ENCODE measurements around the gene HAPLN1. TPM values are rescaled to one million over a fixed set of nuclear protein-coding genes. Genes with fewer than 3 reads are reported as not detected.

HAPLN1 gene
- total RNA-seq = 1.6 TPM

DNA sequence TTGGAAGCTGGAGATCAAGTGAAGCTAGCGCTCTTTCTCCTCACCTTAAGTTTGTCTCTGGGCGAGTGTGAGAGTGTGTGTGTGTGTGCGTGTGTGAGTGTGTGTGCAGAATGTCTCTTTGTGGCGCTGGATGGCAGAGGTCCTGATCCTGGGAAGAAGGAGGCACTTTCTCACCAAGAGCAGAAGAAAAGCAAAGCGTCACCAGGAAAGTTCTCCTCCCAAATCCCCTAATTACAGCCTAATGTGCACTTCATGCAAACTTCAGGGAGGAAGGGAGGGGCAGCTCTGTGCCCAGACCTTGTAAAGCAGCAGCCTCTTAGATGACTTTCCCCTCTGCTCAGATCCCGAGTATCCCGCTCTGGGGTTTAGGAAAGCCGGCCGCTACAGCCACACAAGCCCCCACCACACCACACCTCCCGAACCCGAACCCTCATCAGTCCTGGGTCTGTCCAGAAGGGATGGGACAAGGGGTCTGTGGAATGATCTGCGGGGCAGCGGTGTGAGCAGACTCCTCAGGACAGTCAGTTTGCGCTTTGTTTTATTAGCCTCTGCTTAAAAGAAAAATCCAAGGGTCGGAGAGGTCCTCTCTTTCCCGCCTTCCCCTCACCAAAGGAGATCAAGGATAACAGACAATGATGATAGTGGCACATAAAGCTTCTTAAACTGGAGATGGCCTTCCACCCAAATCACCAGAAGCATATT is at the start of gene HAPLN1:
Gene HAPLN1 (minus strand): TSS at position 20 of the 702 bp plus-strand sequence. CDS start 47,332 bp downstream, outside the sequence.
- H3K36me3 ChIP-seq (ENCODE audit: control insufficient read depth in 3 of 3, insufficient read depth in 3 of 3, low read length in 3 of 3) = no peaks in the 10 kb centered on the region

DNA sequence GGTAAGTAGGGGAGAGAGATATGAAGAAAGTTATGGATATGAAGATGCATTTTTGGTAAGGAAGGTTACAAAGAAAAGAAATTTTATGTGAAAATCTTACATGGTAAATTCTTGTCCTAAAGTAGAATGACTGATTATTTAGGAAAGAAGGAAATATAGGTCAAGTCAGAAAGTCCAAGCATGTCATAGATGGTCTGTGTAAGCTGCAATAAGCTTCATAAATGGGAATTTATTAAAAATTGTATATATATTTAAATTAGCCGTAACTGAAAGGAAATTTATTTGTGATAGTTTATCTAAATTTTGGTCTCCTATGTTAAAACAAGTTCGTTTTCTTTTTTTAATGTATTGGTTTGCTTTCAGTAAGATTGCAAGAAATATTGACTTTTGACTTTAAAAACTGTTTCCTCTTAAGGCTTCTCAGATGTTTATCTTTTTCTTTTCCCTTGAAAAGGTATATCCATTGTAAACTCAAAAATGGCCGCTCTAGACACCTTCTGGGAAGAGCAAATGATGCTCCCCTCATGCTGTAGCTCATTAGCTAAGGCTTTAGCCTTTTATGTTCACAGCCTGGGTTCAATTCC is 46.8 kb upstream of the HAPLN1 start:
- Histone ChIP-seq H3K27ac (ENCODE audit: low read depth, low read length) (no peak overlapping the region), H3K9ac (ENCODE audit: low read depth in 1 of 3, low read length in 3 of 3) (no peak overlapping the region), H3K4me1 (ENCODE audit: control insufficient read depth in 3 of 3, insufficient read depth in 3 of 3, low read length in 3 of 3) (no peaks in the 10 kb centered on the region), H3K4me3 (ENCODE audit: low read length in 3 of 3) (no peak overlapping the region), H3K36me3 (ENCODE audit: control insufficient read depth in 3 of 3, insufficient read depth in 3 of 3, low read length in 3 of 3) (no peaks in the 10 kb centered on the region), H3K9me3 (ENCODE audit: control insufficient read depth in 3 of 3, low read length in 3 of 3) (no peaks in the 10 kb centered on the region), H3K27me3 (ENCODE audit: control insufficient read depth in 3 of 3, insufficient read depth in 3 of 3, low read length in 3 of 3) (no peaks in the 10 kb centered on the region)

More for the DNA sequence above, at the start of gene HAPLN1:
- Histone ChIP-seq H3K9ac (ENCODE audit: low read depth in 1 of 3, low read length in 3 of 3) (peak within 1 kb of the TSS in 1 of 3 donors; percentile 10), H3K27ac (ENCODE audit: low read depth, low read length) (no peak within 1 kb of the TSS), H3K9me3 (ENCODE audit: control insufficient read depth in 3 of 3, low read length in 3 of 3) (no peaks in the 10 kb centered on the region), H3K4me3 (ENCODE audit: low read length in 3 of 3) (peak within 1 kb of the TSS in 2 of 3 donors; percentile 49 to 57), H3K4me1 (ENCODE audit: control insufficient read depth in 3 of 3, insufficient read depth in 3 of 3, low read length in 3 of 3) (peaks cover 2 to 7% (median 6%) of the 10 kb centered on the region in 3 donors), H3K27me3 (ENCODE audit: control insufficient read depth in 3 of 3, insufficient read depth in 3 of 3, low read length in 3 of 3) (peaks cover 29 to 34% (median 31%) of the 10 kb centered on the region in 3 donors)

DNA sequence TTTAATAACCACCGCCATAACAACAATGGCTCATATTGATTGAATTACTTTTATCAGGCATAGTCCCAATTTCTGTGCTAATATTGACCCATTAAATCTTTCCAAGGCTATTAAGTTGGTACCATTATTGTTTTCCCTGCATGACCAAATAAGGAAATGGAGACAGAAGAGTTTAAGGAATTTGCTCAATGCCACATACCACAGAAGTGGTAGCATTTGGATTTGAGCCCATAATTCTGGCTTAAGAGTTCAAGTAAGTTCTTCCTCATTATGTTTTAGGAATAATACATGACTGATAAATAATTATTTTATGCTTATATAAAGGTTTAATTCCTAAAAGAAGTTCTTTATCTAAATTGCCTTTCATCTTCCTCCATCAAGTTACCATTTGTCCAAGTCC is 43.4 kb upstream of the HAPLN1 start:
- no peaks in the 10 kb centered on the region for H3K27me3 ChIP-seq (ENCODE audit: control insufficient read depth in 3 of 3, insufficient read depth in 3 of 3, low read length in 3 of 3)
- H3K4me1 ChIP-seq (ENCODE audit: control insufficient read depth in 3 of 3, insufficient read depth in 3 of 3, low read length in 3 of 3) = no peaks in the 10 kb centered on the region
- H3K9me3 ChIP-seq (ENCODE audit: control insufficient read depth in 3 of 3, low read length in 3 of 3) = no peaks in the 10 kb centered on the region
- no peak overlapping the region for H3K27ac ChIP-seq (ENCODE audit: low read depth, low read length)
- H3K36me3 ChIP-seq (ENCODE audit: control insufficient read depth in 3 of 3, insufficient read depth in 3 of 3, low read length in 3 of 3) = no peaks in the 10 kb centered on the region
- H3K4me3 ChIP-seq (ENCODE audit: low read length in 3 of 3) = no peak overlapping the region
- H3K9ac ChIP-seq (ENCODE audit: low read depth in 1 of 3, low read length in 3 of 3) = no peak overlapping the region

DNA sequence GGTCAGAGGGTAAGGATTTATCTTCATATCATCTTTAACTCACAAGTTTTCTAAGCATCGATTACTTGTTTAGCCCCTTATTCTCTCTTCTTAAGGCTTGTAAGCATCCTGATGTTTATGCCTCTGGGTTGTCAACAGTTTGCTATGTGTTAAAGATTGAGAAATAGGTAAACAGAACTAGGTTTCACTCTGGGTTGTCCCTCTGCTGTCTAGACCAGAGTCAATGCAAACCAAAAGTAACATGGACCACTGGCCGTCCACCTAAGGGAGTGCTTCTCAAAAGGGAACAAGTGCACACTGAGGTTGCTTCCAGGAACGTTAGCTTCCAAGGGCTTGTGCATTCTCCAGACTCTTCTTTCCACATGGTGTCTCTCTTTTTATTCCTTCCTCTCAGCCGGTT is 39.9 kb upstream of the HAPLN1 start:
- Histone ChIP-seq H3K9me3 (ENCODE audit: control insufficient read depth in 3 of 3, low read length in 3 of 3) (no peaks in the 10 kb centered on the region), H3K4me1 (ENCODE audit: control insufficient read depth in 3 of 3, insufficient read depth in 3 of 3, low read length in 3 of 3) (no peaks in the 10 kb centered on the region), H3K27me3 (ENCODE audit: control insufficient read depth in 3 of 3, insufficient read depth in 3 of 3, low read length in 3 of 3) (no peaks in the 10 kb centered on the region), H3K27ac (ENCODE audit: low read depth, low read length) (no peak overlapping the region), H3K4me3 (ENCODE audit: low read length in 3 of 3) (no peak overlapping the region), H3K9ac (ENCODE audit: low read depth in 1 of 3, low read length in 3 of 3) (no peak overlapping the region), H3K36me3 (ENCODE audit: control insufficient read depth in 3 of 3, insufficient read depth in 3 of 3, low read length in 3 of 3) (no peaks in the 10 kb centered on the region)

DNA sequence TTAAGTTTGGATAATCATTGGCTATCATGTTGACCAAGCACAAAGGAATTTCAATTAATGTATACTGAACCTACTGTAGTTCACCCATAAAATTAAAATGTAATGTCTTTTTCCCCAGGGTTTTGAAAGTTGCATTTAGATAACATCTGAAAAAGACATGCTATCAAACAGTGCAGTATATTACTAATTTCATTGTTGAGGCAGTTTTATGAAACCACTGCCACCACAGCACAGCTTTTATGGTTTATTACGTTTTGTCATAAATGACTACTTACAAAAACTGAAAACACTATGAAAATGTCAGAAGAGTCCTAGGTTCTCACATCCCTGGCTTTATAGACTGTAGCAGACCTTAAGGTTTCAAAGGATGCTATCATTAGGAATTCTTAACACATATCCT is 32.0 kb upstream of the HAPLN1 start:
- Histone ChIP-seq H3K9ac (ENCODE audit: low read depth in 1 of 3, low read length in 3 of 3) (no peak overlapping the region), H3K9me3 (ENCODE audit: control insufficient read depth in 3 of 3, low read length in 3 of 3) (no peaks in the 10 kb centered on the region), H3K27ac (ENCODE audit: low read depth, low read length) (no peak overlapping the region), H3K4me3 (ENCODE audit: low read length in 3 of 3) (no peak overlapping the region), H3K36me3 (ENCODE audit: control insufficient read depth in 3 of 3, insufficient read depth in 3 of 3, low read length in 3 of 3) (no peaks in the 10 kb centered on the region), H3K4me1 (ENCODE audit: control insufficient read depth in 3 of 3, insufficient read depth in 3 of 3, low read length in 3 of 3) (no peaks in the 10 kb centered on the region), H3K27me3 (ENCODE audit: control insufficient read depth in 3 of 3, insufficient read depth in 3 of 3, low read length in 3 of 3) (no peaks in the 10 kb centered on the region)

DNA sequence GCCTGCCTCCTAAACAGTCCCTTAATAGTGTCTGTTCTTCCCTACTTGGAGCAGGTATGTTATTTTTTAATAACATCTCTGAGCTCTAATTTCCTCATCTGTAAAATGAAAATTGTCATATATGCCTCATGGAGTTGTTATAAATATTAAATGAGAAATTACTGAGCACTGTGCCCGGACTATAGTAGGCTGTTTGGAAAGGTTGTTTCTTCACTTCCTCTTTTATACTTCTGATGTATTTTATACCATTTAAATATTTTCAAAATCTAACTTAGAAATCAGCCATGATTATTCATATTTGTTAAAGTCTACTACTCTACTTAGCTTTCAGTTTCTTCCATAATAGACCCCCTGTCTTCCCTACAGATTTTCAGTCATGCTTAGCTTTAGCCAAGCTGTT is 30.5 kb upstream of the HAPLN1 start:
- H3K4me3 ChIP-seq (ENCODE audit: low read length in 3 of 3) = no peak overlapping the region
- no peak overlapping the region for H3K9ac ChIP-seq (ENCODE audit: low read depth in 1 of 3, low read length in 3 of 3)
- no peaks in the 10 kb centered on the region for H3K4me1 ChIP-seq (ENCODE audit: control insufficient read depth in 3 of 3, insufficient read depth in 3 of 3, low read length in 3 of 3)
- peaks cover 0 to 2% (median 0%) of the 10 kb centered on the region in 3 donors for H3K9me3 ChIP-seq (ENCODE audit: control insufficient read depth in 3 of 3, low read length in 3 of 3)
- no peaks in the 10 kb centered on the region for H3K27me3 ChIP-seq (ENCODE audit: control insufficient read depth in 3 of 3, insufficient read depth in 3 of 3, low read length in 3 of 3)
- H3K27ac ChIP-seq (ENCODE audit: low read depth, low read length) = no peak overlapping the region
- H3K36me3 ChIP-seq (ENCODE audit: control insufficient read depth in 3 of 3, insufficient read depth in 3 of 3, low read length in 3 of 3) = no peaks in the 10 kb centered on the region

DNA sequence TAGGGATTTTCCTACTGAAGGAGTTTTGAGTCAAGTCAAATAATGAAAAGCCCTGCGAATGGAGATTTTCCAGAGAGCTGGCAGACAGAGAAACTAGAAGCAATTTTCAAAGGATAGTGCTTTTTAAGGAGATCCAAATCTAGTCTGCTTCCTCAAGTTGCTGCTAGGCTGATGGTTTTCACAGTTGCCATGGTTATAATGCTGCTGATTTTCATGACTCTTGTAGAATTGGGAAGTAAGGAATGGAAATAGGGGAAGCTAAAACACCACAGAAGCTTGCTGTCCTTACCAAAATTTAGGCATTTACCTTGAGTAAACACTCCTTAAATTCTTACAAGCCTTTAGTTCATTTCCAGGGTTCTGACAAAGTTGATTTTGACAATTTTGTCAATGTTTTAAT is 30.1 kb upstream of the HAPLN1 start:
- peaks cover 0 to 2% (median 0%) of the 10 kb centered on the region in 3 donors for H3K9me3 ChIP-seq (ENCODE audit: control insufficient read depth in 3 of 3, low read length in 3 of 3)
- H3K27ac ChIP-seq (ENCODE audit: low read depth, low read length) = no peak overlapping the region
- H3K4me3 ChIP-seq (ENCODE audit: low read length in 3 of 3) = no peak overlapping the region

DNA sequence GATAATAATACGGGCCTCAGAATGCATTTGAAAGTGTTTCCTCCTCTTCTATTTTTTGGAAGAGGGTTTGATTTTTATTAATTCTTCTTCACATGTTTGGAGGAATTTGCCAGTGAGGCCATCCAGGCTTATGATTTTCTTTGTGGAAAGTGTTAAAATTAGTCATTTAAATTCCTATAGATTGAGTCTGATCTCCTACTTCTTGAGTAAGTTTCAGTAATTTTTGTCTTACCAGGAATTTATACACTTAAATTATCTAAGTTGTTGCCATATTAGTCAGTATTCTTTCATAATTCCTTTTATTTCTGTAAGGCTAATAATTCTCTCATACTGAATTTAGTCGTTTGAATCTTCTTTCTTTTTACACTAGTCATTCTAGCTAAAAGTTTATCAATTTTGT is 25.2 kb upstream of the HAPLN1 start:
- Histone ChIP-seq H3K36me3 (ENCODE audit: control insufficient read depth in 3 of 3, insufficient read depth in 3 of 3, low read length in 3 of 3) (no peaks in the 10 kb centered on the region), H3K9me3 (ENCODE audit: control insufficient read depth in 3 of 3, low read length in 3 of 3) (peaks cover 0 to 2% (median 0%) of the 10 kb centered on the region in 3 donors), H3K27ac (ENCODE audit: low read depth, low read length) (no peak overlapping the region), H3K27me3 (ENCODE audit: control insufficient read depth in 3 of 3, insufficient read depth in 3 of 3, low read length in 3 of 3) (no peaks in the 10 kb centered on the region), H3K4me3 (ENCODE audit: low read length in 3 of 3) (no peak overlapping the region), H3K9ac (ENCODE audit: low read depth in 1 of 3, low read length in 3 of 3) (no peak overlapping the region), H3K4me1 (ENCODE audit: control insufficient read depth in 3 of 3, insufficient read depth in 3 of 3, low read length in 3 of 3) (no peaks in the 10 kb centered on the region)

More for the DNA sequence above, 30.1 kb upstream of the HAPLN1 start:
- H3K4me1 ChIP-seq (ENCODE audit: control insufficient read depth in 3 of 3, insufficient read depth in 3 of 3, low read length in 3 of 3) = no peaks in the 10 kb centered on the region
- no peaks in the 10 kb centered on the region for H3K36me3 ChIP-seq (ENCODE audit: control insufficient read depth in 3 of 3, insufficient read depth in 3 of 3, low read length in 3 of 3)
- H3K27me3 ChIP-seq (ENCODE audit: control insufficient read depth in 3 of 3, insufficient read depth in 3 of 3, low read length in 3 of 3) = no peaks in the 10 kb centered on the region
- no peak overlapping the region for H3K9ac ChIP-seq (ENCODE audit: low read depth in 1 of 3, low read length in 3 of 3)

DNA sequence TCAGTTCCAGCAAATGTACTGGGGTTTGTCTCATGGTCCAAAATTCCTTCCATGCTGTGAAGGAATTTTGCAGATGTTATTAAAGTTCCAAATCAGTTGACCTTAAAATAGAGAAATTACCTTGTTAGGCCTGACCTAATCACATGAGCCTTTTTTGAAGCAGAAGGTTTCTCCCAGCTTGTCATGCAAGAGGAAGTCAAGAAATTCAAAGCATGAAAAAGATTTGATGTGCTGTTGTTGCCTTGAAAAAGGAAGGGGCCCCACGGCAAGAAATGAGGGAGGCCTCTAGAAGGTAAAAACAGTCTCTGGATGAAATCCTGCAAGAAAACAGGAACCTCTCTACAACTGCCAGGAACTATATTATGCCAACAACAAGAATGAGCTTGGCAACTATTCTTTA is 24.2 kb upstream of the HAPLN1 start:
- Histone ChIP-seq H3K27ac (ENCODE audit: low read depth, low read length) (no peak overlapping the region), H3K9ac (ENCODE audit: low read depth in 1 of 3, low read length in 3 of 3) (no peak overlapping the region), H3K9me3 (ENCODE audit: control insufficient read depth in 3 of 3, low read length in 3 of 3) (peaks cover 0 to 2% (median 0%) of the 10 kb centered on the region in 3 donors), H3K27me3 (ENCODE audit: control insufficient read depth in 3 of 3, insufficient read depth in 3 of 3, low read length in 3 of 3) (no peaks in the 10 kb centered on the region), H3K4me3 (ENCODE audit: low read length in 3 of 3) (no peak overlapping the region), H3K36me3 (ENCODE audit: control insufficient read depth in 3 of 3, insufficient read depth in 3 of 3, low read length in 3 of 3) (no peaks in the 10 kb centered on the region), H3K4me1 (ENCODE audit: control insufficient read depth in 3 of 3, insufficient read depth in 3 of 3, low read length in 3 of 3) (no peaks in the 10 kb centered on the region)

DNA sequence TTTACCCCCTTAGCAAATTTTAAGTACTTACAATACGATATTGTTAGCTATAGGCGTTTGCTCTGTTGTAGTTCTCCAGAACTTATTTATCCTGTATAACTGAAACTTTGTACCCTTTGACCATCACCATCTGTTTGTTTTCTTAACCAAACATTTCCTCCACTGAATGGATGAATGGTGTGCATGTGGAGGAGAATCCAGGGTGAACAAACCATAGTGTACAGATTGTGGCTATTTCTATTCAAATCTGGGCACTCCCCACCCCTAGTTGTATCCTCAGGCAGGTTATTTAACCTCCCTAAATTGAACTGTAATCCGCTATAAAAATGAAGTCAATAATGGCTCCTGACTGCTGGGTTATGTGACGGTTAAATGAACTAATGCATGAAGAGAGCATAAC is 21.4 kb upstream of the HAPLN1 start:
- Histone ChIP-seq H3K27ac (ENCODE audit: low read depth, low read length) (no peak overlapping the region), H3K9ac (ENCODE audit: low read depth in 1 of 3, low read length in 3 of 3) (no peak overlapping the region), H3K4me1 (ENCODE audit: control insufficient read depth in 3 of 3, insufficient read depth in 3 of 3, low read length in 3 of 3) (no peaks in the 10 kb centered on the region), H3K27me3 (ENCODE audit: control insufficient read depth in 3 of 3, insufficient read depth in 3 of 3, low read length in 3 of 3) (no peaks in the 10 kb centered on the region), H3K9me3 (ENCODE audit: control insufficient read depth in 3 of 3, low read length in 3 of 3) (peaks cover 0 to 2% (median 0%) of the 10 kb centered on the region in 3 donors), H3K36me3 (ENCODE audit: control insufficient read depth in 3 of 3, insufficient read depth in 3 of 3, low read length in 3 of 3) (no peaks in the 10 kb centered on the region), H3K4me3 (ENCODE audit: low read length in 3 of 3) (no peak overlapping the region)

Measured in skeletal muscle tissue (tissue), 4 donors.